Endodermal cell (in vitro differentiated cells): ENCODE results near the gene DPH2. TPM values are rescaled to one million over a fixed set of nuclear protein-coding genes. Genes with fewer than 3 reads are reported as not detected.
A peak's percentile ranks its signal among the peaks of the same experiment; 100 is the strongest.

Experiments used
- DNase-seq: peaks from one replicate; pipeline ENCODE4 v3.0.0-alpha.2; 2017
- H3K27ac ChIP-seq: 2 replicates; pipeline ENCODE4 v1.5.1; 2013; ENCODE audit warnings: mild to moderate bottlenecking, low read depth, low read length, moderate library complexity
- H3K27me3 ChIP-seq: 2 replicates; pipeline ENCODE4 v1.6.1; 2013; ENCODE audit warnings: mild to moderate bottlenecking, low read length, moderate library complexity; ENCODE audit not compliant: insufficient read depth, control insufficient read depth, poor library complexity, severe bottlenecking
- H3K36me3 ChIP-seq: 2 replicates; pipeline ENCODE4 v1.7.0; 2013; ENCODE audit warnings: mild to moderate bottlenecking, low read length, moderate library complexity; ENCODE audit not compliant: control insufficient read depth, insufficient read depth
- H3K4me1 ChIP-seq: one replicate; pipeline ENCODE4 v1.7.0; 2013; ENCODE audit warnings: low read length; ENCODE audit not compliant: control insufficient read depth, insufficient read depth
- H3K4me3 ChIP-seq: 2 replicates; pipeline ENCODE4 v1.5.1; 2013; ENCODE audit warnings: mild to moderate bottlenecking, low read length, moderate library complexity
- H3K9ac ChIP-seq: 2 replicates; pipeline ENCODE4 v1.6.1; 2013; ENCODE audit warnings: mild to moderate bottlenecking, low read length, moderate library complexity; ENCODE audit not compliant: poor library complexity, severe bottlenecking; ENCODE audit errors: extremely low read depth
- H3K9me3 ChIP-seq: 2 replicates; pipeline ENCODE4 v1.6.1; 2013; ENCODE audit warnings: mild to moderate bottlenecking, low read length, moderate library complexity; ENCODE audit not compliant: control insufficient read depth
- H3K27ac Mint-ChIP-seq: 2 replicates; pipeline ENCODE4 v1.8.0; 2020; ENCODE audit warnings: mixed read lengths
- H3K27me3 Mint-ChIP-seq: 2 replicates; pipeline ENCODE4 v1.8.0; 2021; ENCODE audit warnings: mild to moderate bottlenecking, mixed read lengths; ENCODE audit not compliant: insufficient read depth
- H3K36me3 Mint-ChIP-seq: 2 replicates; pipeline ENCODE4 v1.8.0; 2020; ENCODE audit warnings: low read depth, mixed read lengths
- H3K4me1 Mint-ChIP-seq: 2 replicates; pipeline ENCODE4 v1.8.0; 2020; ENCODE audit warnings: mixed read lengths
- H3K4me3 Mint-ChIP-seq: 2 replicates; pipeline ENCODE4 v1.8.0; 2020; ENCODE audit warnings: mild to moderate bottlenecking, moderate library complexity, mixed read lengths
- H3K9me3 Mint-ChIP-seq: 2 replicates; pipeline ENCODE4 v1.8.0; 2020; ENCODE audit warnings: mild to moderate bottlenecking, mixed read lengths
- WGBS, 2 experiments: methylation state at CpG; one replicate each; pipeline versions ENCODE4 v1.1.5 to v1.1.7; 2013; ENCODE audit warnings: missing lambda C conversion rate in 2 of 2, mixed read lengths in 1 of 2; ENCODE audit not compliant: insufficient coverage in 1 of 2, insufficient read length in 1 of 2; 5-methylcytosine and 5-hydroxymethylcytosine counted together
- total RNA-seq, 2 donors: library from RNA; stranded (reverse); fragmentation: NEBNext Ultra II Directional in 1 of 2; extraction: Animal tissue kit (Norgen Biotek cat#: 25700) in 1 of 2; gene quantifications; 2 replicates in 1 of 2; 3 replicates in 1 of 2; pipeline ENCODE4 v1.2.1, GENCODE V29; 2021
- TF ChIP-seq, protein P1 (sequence below): fragments of 200-600 bp; sonication (generic); conservative IDR thresholded peaks from 2 replicates; pipeline ENCODE4 v1.5.0; 2021; ENCODE audit warnings: antibody characterized with exemption, mild to moderate bottlenecking

Gene DPH2
- total RNA-seq, 2 donors from 2014 or later, result 28.5 to 31.3 TPM

- Mint-ChIP-seq H3K27ac (peak overlapping the region; percentile 93), H3K4me1 (peaks cover 29% of the 10 kb centered on the region), H3K27me3 (no peaks in the 10 kb centered on the region), H3K9me3 (no peaks in the 10 kb centered on the region), H3K4me3 (peak overlapping the region; percentile 72), H3K36me3 (peaks cover 35% of the 10 kb centered on the region)
- H3K4me3 ChIP-seq, result peak overlapping the region; percentile 90
- 78 to 91% methylated on average over 2 to 4 of the region's 4 CpGs for WGBS, 2 experiments
- H3K9me3 ChIP-seq, result no peaks in the 10 kb centered on the region
- H3K36me3 ChIP-seq, result peaks cover 39% of the 10 kb centered on the region
- no peaks in the 10 kb centered on the region for H3K27me3 ChIP-seq
- DNase-seq, result no peak
- TF ChIP-seq, protein P1, sequence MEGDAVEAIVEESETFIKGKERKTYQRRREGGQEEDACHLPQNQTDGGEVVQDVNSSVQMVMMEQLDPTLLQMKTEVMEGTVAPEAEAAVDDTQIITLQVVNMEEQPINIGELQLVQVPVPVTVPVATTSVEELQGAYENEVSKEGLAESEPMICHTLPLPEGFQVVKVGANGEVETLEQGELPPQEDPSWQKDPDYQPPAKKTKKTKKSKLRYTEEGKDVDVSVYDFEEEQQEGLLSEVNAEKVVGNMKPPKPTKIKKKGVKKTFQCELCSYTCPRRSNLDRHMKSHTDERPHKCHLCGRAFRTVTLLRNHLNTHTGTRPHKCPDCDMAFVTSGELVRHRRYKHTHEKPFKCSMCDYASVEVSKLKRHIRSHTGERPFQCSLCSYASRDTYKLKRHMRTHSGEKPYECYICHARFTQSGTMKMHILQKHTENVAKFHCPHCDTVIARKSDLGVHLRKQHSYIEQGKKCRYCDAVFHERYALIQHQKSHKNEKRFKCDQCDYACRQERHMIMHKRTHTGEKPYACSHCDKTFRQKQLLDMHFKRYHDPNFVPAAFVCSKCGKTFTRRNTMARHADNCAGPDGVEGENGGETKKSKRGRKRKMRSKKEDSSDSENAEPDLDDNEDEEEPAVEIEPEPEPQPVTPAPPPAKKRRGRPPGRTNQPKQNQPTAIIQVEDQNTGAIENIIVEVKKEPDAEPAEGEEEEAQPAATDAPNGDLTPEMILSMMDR, result peak; percentile 36
- H3K27ac ChIP-seq, result no peak overlapping the region
- peaks cover 7% of the 10 kb centered on the region for H3K4me1 ChIP-seq
- peak overlapping the region; percentile 81 for H3K9ac ChIP-seq
These were observed 6.2 kb downstream of the DPH2 start for GRCh38 chr1:43976045-43976444.

DNA sequence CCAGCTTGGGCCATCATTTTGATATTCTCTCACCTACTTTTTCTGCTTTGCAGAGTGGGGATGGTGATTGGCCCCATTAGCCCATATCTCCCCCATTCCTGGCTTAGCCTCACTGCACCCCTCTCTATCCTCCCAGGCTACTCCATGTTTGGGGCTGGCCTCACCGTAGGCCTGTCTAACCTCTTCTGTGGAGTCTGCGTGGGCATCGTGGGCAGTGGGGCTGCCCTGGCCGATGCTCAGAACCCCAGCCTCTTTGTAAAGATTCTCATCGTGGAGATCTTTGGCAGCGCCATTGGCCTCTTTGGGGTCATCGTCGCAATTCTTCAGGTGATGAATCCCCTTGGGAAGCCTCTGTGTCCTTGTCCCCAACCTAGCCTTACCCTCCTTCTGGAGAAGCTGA lies 7.1 kb downstream of the DPH2 start:
- TF ChIP-seq, protein P1, result no peak
- Histone ChIP-seq H3K27me3 (no peaks in the 10 kb centered on the region), H3K9ac (no peak overlapping the region), H3K9me3 (no peaks in the 10 kb centered on the region), H3K27ac (no peak overlapping the region), H3K4me1 (peaks cover 7% of the 10 kb centered on the region), H3K36me3 (peaks cover 36% of the 10 kb centered on the region), H3K4me3 (peak overlapping the region; percentile 53)
- Mint-ChIP-seq H3K9me3 (no peaks in the 10 kb centered on the region), H3K27ac (no peak overlapping the region), H3K36me3 (peaks cover 36% of the 10 kb centered on the region), H3K4me3 (peak overlapping the region; percentile 72), H3K27me3 (no peaks in the 10 kb centered on the region), H3K4me1 (peaks cover 29% of the 10 kb centered on the region)
- DNase-seq, result no peak
- 92 to 95% methylated on average over 8 of the region's 8 CpGs for WGBS, 2 experiments

DNA sequence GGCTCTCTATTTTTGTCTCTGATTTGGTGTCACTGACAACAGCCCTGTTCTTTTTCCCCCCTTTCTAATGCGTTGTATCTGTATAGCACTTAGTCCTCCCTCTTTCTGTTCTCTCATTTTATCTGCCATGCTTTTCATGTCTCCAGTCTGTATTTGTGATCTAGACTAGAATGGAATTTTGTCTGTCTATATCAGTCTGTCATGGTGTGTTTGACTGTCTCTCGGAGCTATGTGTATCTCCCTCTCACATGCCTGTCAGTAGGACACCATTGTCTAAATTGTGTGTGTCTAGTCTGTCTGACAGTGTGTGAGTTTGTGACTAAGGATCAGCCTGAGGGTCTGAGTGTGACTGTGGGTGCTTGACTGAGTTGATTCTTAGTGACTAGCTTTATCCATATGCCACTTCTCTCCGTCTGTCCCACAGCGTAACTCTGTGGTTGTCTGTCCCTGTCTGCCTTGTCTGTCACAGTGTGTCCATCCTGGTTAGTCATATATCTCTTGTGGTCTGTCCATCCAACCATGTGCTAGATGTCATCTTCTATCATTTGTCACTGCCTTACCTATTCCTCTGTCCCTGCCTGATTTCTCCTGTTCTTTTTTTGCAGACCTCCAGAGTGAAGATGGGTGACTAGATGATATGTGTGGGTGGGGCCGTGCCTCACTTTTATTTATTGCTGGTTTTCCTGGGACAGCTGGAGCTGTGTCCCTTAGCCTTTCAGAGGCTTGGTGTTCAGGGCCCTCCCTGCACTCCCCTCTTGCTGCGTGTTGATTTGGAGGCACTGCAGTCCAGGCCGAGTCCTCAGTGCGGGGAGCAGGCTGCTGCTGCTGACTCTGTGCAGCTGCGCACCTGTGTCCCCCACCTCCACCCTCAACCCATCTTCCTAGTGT lies 7.8 kb downstream of the DPH2 start:
- Mint-ChIP-seq H3K9me3 (no peaks in the 10 kb centered on the region), H3K4me3 (peak overlapping the region; percentile 72), H3K4me1 (peaks cover 29% of the 10 kb centered on the region), H3K27ac (no peak overlapping the region), H3K27me3 (no peaks in the 10 kb centered on the region), H3K36me3 (peaks cover 32% of the 10 kb centered on the region)
- Histone ChIP-seq H3K9me3 (no peaks in the 10 kb centered on the region), H3K4me1 (peaks cover 7% of the 10 kb centered on the region), H3K27me3 (no peaks in the 10 kb centered on the region), H3K4me3 (peak overlapping the region; percentile 53), H3K9ac (no peak overlapping the region), H3K27ac (no peak overlapping the region), H3K36me3 (peaks cover 29% of the 10 kb centered on the region)
- no peak for DNase-seq
- TF ChIP-seq, protein P1, result no peak
- 90 to 93% methylated on average over 4 to 9 of the region's 9 CpGs for WGBS, 2 experiments
